Fibroblast of lung (primary cell): ENCODE results near the gene HCST. TPM values are rescaled to one million over a fixed set of nuclear protein-coding genes. Genes with fewer than 3 reads are reported as not detected.
A peak's percentile ranks its signal among the peaks of the same experiment; 100 is the strongest.

Source experiments
- DNase-seq, 2 donors: peaks; one replicate each; pipeline versions ENCODE4 v3.0.0 to v3.0.0-alpha.2; 2010; ENCODE audit warnings: low read depth in 2 of 2
- H2AFZ ChIP-seq: 2 replicates; pipeline ENCODE4 v1.5.1; 2012; ENCODE audit warnings: low read length, control low read depth, inconsistent platforms
- H3K27ac ChIP-seq: 2 replicates; pipeline ENCODE4 v1.5.1; 2011; ENCODE audit warnings: low read length, control low read depth; ENCODE audit not compliant: insufficient read depth
- H3K27me3 ChIP-seq: 2 replicates; pipeline ENCODE4 v1.5.1; 2011; ENCODE audit warnings: mild to moderate bottlenecking, low read length; ENCODE audit not compliant: control insufficient read depth, insufficient read depth
- H3K36me3 ChIP-seq: 2 replicates; pipeline ENCODE4 v1.5.1; 2011; ENCODE audit warnings: low read length; ENCODE audit not compliant: control insufficient read depth, insufficient read depth
- H3K4me1 ChIP-seq: 2 replicates; pipeline ENCODE4 v1.5.1; 2011; ENCODE audit warnings: low read length; ENCODE audit not compliant: control insufficient read depth, insufficient read depth; ENCODE audit errors: extremely low read depth
- H3K4me2 ChIP-seq: 2 replicates; pipeline ENCODE4 v1.5.1; 2011; ENCODE audit warnings: low read length, control low read depth; ENCODE audit not compliant: insufficient read depth; ENCODE audit errors: extremely low read depth
- H3K4me3 ChIP-seq, 4 experiments: fragments of 200-600 bp in 1 of 4; sonication (generic) in 1 of 4; replicated peaks in 1 of 4; 2 replicates each; pipeline ENCODE4 v1.5.1; 2011 to 2016; ENCODE audit warnings: low read length in 4 of 4, low read depth in 3 of 4, mild to moderate bottlenecking in 3 of 4, control low read depth in 2 of 4, inconsistent platforms in 1 of 4, mixed read lengths in 1 of 4; ENCODE audit not compliant: insufficient read depth in 1 of 4; ENCODE audit errors: control extremely low read depth in 1 of 4
- H3K79me2 ChIP-seq: 2 replicates; pipeline ENCODE4 v1.5.1; 2012; ENCODE audit warnings: mild to moderate bottlenecking, low read length, inconsistent platforms; ENCODE audit not compliant: control insufficient read depth, insufficient read depth
- H3K9ac ChIP-seq: 2 replicates; pipeline ENCODE4 v1.5.1; 2011; ENCODE audit warnings: mild to moderate bottlenecking, low read length, control low read depth; ENCODE audit not compliant: insufficient read depth
- H3K9me3 ChIP-seq: 2 replicates; pipeline ENCODE4 v1.5.1; 2012; ENCODE audit warnings: low read depth, low read length; ENCODE audit not compliant: control insufficient read depth, insufficient read depth
- H4K20me1 ChIP-seq: 2 replicates; pipeline ENCODE4 v1.5.1; 2011; ENCODE audit warnings: low read length; ENCODE audit not compliant: control insufficient read depth, insufficient read depth; ENCODE audit errors: extremely low read depth
- EZH2 ChIP-seq: IDR thresholded peaks from 2 replicates; pipeline ENCODE4 v1.5.1; 2012; ENCODE audit warnings: low read length, control low read depth, mild to moderate bottlenecking; ENCODE audit errors: missing control alignments
- polyA minus RNA-seq: library from RNA; depleted of rRNA, polyadenylated mRNA; stranded (reverse); fragments of >200 nt; gene quantifications from 2 replicates; pipeline ENCODE4 v1.2.3, GENCODE V29; 2011; ENCODE audit warnings: low replicate concordance
- polyA plus RNA-seq, 2 donors: library from polyadenylated mRNA; depleted of rRNA in 1 of 2; stranded (reverse) in 1 of 2; unstranded in 1 of 2; fragments of >200 nt; gene quantifications; 2 replicates each; pipeline ENCODE4 v1.2.1, GENCODE V29; 2011 to 2012; ENCODE audit warnings: missing spikeins in 1 of 2
- total RNA-seq: library from RNA; depleted of rRNA; stranded (reverse); fragments of >200 nt; gene quantifications from 2 replicates; pipeline ENCODE4 v1.2.1, GENCODE V29; 2014
- TF ChIP-seq, protein P1 (sequence below), 2 donors: IDR thresholded peaks in 1 of 2; conservative IDR thresholded peaks in 1 of 2; 1 replicate in 1 of 2; 2 replicates in 1 of 2; pipeline ENCODE4 v1.5.1; 2011 to 2012; ENCODE audit warnings: low read length in 2 of 2, control low read depth in 1 of 2, inconsistent platforms in 1 of 2, low read depth in 1 of 2, mild to moderate bottlenecking in 1 of 2

HCST gene
- 1.0 and 2.0 TPM in 2 replicates for total RNA-seq
- 0.14 and 0.16 TPM in 2 replicates for polyA plus RNA-seq
- 0.73 and 0.76 TPM in 2 replicates for polyA plus RNA-seq (2012)
- 3.5 TPM in 1 of 2 replicates, not detected in the other for polyA minus RNA-seq

DNA sequence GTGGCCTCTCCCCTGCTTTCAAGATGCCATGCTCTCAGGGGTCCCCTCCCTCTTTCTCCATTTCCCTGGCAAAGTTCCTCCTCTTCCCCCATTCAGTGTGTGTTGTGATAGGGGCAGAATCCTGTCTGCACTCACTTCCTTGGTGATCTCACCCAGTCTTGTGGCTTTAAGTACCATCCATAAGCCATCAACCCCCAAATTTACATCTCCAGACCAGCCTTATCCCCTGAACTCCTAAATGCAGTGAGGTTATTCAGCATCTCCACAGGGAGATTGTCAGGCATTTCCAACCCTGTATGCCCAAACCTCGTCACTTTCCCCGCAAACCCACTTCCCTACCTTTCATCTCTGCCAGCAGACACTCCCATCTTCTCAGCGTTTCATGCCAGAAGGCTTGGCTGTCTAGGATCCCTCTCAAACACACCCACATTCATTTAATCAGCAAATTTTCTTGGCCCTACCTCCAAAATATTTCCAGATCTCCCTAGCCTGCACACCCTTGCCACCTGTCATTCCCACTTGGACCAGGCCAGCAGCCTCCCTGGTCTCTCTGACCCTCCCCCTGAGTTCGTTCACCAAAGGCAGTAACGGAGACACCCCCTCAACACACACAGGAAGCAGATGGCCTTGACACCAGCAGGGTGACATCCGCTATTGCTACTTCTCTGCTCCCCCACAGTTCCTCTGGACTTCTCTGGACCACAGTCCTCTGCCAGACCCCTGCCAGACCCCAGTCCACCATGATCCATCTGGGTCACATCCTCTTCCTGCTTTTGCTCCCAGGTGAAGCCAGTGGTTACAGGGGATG, at the start of gene HCST:
HCST (plus strand) TSS at position 676 of the 808 bp plus-strand sequence; CDS start at position 741, 65 bp downstream.
- Histone ChIP-seq H4K20me1 (no peaks in the 10 kb centered on the region), H3K36me3 (peaks cover 3% of the 10 kb centered on the region), H2AFZ (peak within 1 kb of the TSS; percentile 56), H3K4me3 (peak within 1 kb of the TSS in 3 of 4 experiments; percentile 19 to 27 (median 26)), H3K4me2 (peak within 1 kb of the TSS; percentile 82), H3K9me3 (no peaks in the 10 kb centered on the region), H3K27me3 (no peaks in the 10 kb centered on the region), H3K27ac (peak within 1 kb of the TSS; percentile 45), H3K4me1 (peaks cover 13% of the 10 kb centered on the region), H3K79me2 (peaks cover 4% of the 10 kb centered on the region), H3K9ac (no peak within 1 kb of the TSS)
- TF ChIP-seq, protein P1, sequence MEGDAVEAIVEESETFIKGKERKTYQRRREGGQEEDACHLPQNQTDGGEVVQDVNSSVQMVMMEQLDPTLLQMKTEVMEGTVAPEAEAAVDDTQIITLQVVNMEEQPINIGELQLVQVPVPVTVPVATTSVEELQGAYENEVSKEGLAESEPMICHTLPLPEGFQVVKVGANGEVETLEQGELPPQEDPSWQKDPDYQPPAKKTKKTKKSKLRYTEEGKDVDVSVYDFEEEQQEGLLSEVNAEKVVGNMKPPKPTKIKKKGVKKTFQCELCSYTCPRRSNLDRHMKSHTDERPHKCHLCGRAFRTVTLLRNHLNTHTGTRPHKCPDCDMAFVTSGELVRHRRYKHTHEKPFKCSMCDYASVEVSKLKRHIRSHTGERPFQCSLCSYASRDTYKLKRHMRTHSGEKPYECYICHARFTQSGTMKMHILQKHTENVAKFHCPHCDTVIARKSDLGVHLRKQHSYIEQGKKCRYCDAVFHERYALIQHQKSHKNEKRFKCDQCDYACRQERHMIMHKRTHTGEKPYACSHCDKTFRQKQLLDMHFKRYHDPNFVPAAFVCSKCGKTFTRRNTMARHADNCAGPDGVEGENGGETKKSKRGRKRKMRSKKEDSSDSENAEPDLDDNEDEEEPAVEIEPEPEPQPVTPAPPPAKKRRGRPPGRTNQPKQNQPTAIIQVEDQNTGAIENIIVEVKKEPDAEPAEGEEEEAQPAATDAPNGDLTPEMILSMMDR (conservative IDR thresholded peaks at IDR 0.05 in 1 of 2, IDR thresholded peaks at IDR 0.05 in 1 of 2; ENCODE audit: low read depth in 1 of 2, low read length in 2 of 2), result no peak
- TF ChIP-seq EZH2, result no peak
- peak in 1 of 2 donors; percentile 75 for DNase-seq

DNA sequence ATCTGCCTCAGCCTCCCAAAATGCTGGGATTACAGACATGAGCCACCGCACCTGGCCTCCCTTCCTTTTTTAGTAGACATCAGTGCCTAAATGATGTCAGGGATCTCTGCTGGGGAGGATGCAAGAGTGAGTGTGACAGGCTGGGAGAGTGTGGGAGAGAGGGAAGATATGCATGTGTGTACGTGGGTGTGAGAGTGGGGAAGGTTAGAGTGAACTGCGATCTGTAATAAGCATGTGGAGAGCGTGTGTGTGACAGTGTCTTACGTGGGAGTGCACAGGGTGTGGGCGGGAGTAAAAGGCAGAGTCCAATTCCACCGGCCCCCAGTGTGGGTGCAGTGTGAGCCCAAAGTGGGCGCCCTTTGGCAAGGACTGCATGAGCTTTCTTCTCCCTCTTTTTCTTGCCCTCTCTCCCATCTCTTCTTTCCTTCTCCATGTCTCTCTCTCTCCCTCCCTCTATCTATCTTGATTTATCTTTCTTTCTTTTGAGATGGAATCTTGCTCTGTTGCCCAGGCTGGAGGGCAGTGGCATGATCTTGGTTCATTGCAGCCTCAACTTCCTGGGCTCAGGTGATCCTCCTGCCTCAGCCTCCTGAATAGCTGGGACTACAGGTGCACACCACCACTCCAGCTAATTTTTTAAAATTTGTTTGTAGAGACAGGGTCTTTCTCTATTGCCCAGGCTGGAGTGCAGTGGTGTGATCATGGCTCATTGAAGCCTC, 49.1 kb upstream of the HCST start:
- Histone ChIP-seq H3K36me3 (no peaks in the 10 kb centered on the region), H3K4me3 (no peak overlapping the region), H3K9me3 (no peaks in the 10 kb centered on the region), H3K4me2 (no peak overlapping the region), H3K9ac (no peak overlapping the region), H4K20me1 (no peaks in the 10 kb centered on the region), H2AFZ (no peak overlapping the region), H3K27me3 (peaks cover 32% of the 10 kb centered on the region), H3K4me1 (no peaks in the 10 kb centered on the region), H3K27ac (no peak overlapping the region), H3K79me2 (no peaks in the 10 kb centered on the region)
- DNase-seq, result no peak
- TF ChIP-seq, protein P1 (conservative IDR thresholded peaks at IDR 0.05 in 1 of 2, IDR thresholded peaks at IDR 0.05 in 1 of 2; ENCODE audit: low read depth in 1 of 2, low read length in 2 of 2), result no peak
- no peak for TF ChIP-seq EZH2

DNA sequence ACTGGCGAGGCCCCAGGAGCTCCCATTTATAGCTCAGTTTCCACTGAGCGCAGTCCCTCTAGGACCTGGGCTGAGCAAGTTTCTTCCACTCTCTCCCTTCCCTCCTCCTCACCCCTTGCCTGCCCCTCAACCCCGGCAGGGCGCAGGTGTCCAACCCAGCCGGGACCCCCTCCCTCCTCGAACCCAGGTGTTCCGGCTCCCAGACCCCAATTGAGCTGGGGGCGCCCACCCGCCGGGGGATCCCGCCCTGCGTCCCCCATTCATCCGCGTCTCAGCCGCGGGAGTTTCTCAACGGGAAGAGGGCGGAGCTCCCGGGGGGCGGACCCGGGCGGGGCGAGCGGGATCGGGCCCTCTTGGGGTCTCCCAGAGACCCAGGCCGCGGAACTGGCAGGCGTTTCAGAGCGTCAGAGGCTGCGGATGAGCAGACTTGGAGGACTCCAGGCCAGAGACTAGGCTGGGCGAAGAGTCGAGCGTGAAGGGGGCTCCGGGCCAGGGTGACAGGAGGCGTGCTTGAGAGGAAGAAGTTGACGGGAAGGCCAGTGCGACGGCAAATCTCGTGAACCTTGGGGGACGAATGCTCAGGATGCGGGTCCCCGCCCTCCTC, 45.7 kb upstream of the HCST start, which contains the start of gene KIRREL2:
KIRREL2 (plus strand) TSS at position 366 of the 604 bp plus-strand sequence; CDS start at position 575, 209 bp downstream.
- no peaks in the 10 kb centered on the region for H3K36me3 ChIP-seq
- no peak for DNase-seq
- H3K4me3 ChIP-seq, result peak within 1 kb of the TSS in 2 of 4 experiments; percentile 21 to 51
- no peaks in the 10 kb centered on the region for H3K4me1 ChIP-seq
- H3K9ac ChIP-seq, result no peak within 1 kb of the TSS
- H3K27me3 ChIP-seq, result peaks cover 55% of the 10 kb centered on the region
- H4K20me1 ChIP-seq, result no peaks in the 10 kb centered on the region
- H3K9me3 ChIP-seq, result no peaks in the 10 kb centered on the region
- TF ChIP-seq EZH2, result peak; percentile 58
- TF ChIP-seq, protein P1 (conservative IDR thresholded peaks at IDR 0.05 in 1 of 2, IDR thresholded peaks at IDR 0.05 in 1 of 2; ENCODE audit: low read depth in 1 of 2, low read length in 2 of 2), result no peak
- no peak within 1 kb of the TSS for H2AFZ ChIP-seq
- no peak within 1 kb of the TSS for H3K27ac ChIP-seq
- no peaks in the 10 kb centered on the region for H3K79me2 ChIP-seq
- peak within 1 kb of the TSS; percentile 51 for H3K4me2 ChIP-seq
